ENCODE results near the gene SPATA13. TPM values are rescaled to one million over a fixed set of nuclear protein-coding genes. Genes with fewer than 3 reads are reported as not detected.
"Not testable (repeated sequence)": the region's sequence is repeated elsewhere in the genome, so short reads cannot be mapped to it uniquely, and the experiment has no call there.

Gene SPATA13
- total RNA-seq, 1 experiment from 2014 or later = 10.5 TPM

DNA sequence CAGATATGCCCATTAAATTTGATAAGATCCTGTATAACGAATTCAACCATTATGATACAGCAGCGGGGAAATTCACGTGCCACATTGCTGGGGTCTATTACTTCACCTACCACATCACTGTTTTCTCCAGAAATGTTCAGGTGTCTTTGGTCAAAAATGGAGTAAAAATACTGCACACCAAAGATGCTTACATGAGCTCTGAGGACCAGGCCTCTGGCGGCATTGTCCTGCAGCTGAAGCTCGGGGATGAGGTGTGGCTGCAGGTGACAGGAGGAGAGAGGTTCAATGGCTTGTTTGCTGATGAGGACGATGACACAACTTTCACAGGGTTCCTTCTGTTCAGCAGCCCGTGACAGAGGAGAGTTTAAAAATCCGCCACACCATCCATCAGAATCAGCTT, 160.9 kb downstream of the SPATA13 start:
- DNase-seq; H3K4me1 ChIP-seq; CTCF ChIA-PET; H3K4me3 ChIP-seq (ENCODE audit: low read depth, low read length); H3K9me3 ChIP-seq; H3K4me3 Mint-ChIP-seq (ENCODE audit: unreplicated experiment); H3K36me3 Mint-ChIP-seq (ENCODE audit: insufficient read depth, unreplicated experiment); BruUV-seq (replicated peaks); POLR2A ChIA-PET; H3K27me3 ChIP-seq (replicated peaks; ENCODE audit: control insufficient read depth, insufficient read depth, low read length); H3K4me1 Mint-ChIP-seq (ENCODE audit: low read depth, unreplicated experiment); H3K9me3 Mint-ChIP-seq (ENCODE audit: unreplicated experiment); H3K36me3 ChIP-seq (ENCODE audit: control insufficient read depth, insufficient read depth, low read length); H3K27ac Mint-ChIP-seq (ENCODE audit: unreplicated experiment): not testable (repeated sequence)
- H3K27me3 Mint-ChIP-seq (ENCODE audit: insufficient read depth, unreplicated experiment) = peaks cover 10% of the 10 kb centered on the region
- intact Hi-C loops (cut with micrococcal nuclease; ENCODE audit: unreplicated experiment) = loop anchor here (10.0 kb wide), 1 partner anchor 233 kb away; no protein-coding TSS in a partner anchor

DNA sequence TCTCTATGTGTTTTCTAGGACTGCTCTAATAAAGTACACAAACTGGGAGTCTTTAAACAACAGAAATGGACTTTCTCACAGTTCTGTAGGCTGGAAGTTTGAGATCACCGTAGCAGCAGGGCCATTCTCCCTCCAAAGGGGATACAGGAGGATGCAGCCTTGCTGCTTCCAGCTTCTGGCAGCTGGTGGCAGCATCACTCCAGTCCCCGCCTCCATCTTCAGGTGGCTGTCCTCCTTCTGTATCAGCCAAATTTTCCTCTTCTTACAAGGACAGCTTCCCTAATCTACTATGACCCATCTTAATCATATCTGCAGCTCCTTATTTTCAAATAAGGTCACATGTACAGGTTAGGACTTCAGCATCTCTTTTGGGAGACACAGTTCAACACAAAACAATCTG, 161.9 kb downstream of the SPATA13 start:
- H3K36me3 ChIP-seq (ENCODE audit: control insufficient read depth, insufficient read depth, low read length); CTCF ChIA-PET; H3K27ac Mint-ChIP-seq (ENCODE audit: unreplicated experiment); H3K4me1 Mint-ChIP-seq (ENCODE audit: low read depth, unreplicated experiment); H3K4me3 Mint-ChIP-seq (ENCODE audit: unreplicated experiment); H3K4me3 ChIP-seq (ENCODE audit: low read depth, low read length); H3K36me3 Mint-ChIP-seq (ENCODE audit: insufficient read depth, unreplicated experiment); H3K9me3 Mint-ChIP-seq (ENCODE audit: unreplicated experiment); H3K9me3 ChIP-seq; H3K27me3 ChIP-seq (replicated peaks; ENCODE audit: control insufficient read depth, insufficient read depth, low read length); H3K4me1 ChIP-seq; H3K27me3 Mint-ChIP-seq (ENCODE audit: insufficient read depth, unreplicated experiment); BruUV-seq (replicated peaks); DNase-seq; POLR2A ChIA-PET: not testable (repeated sequence)
- intact Hi-C loops (cut with micrococcal nuclease; ENCODE audit: unreplicated experiment) = loop anchor here (10.0 kb wide), 1 partner anchor 232 kb away; no protein-coding TSS in a partner anchor
- TF ChIP-seq, protein P1, sequence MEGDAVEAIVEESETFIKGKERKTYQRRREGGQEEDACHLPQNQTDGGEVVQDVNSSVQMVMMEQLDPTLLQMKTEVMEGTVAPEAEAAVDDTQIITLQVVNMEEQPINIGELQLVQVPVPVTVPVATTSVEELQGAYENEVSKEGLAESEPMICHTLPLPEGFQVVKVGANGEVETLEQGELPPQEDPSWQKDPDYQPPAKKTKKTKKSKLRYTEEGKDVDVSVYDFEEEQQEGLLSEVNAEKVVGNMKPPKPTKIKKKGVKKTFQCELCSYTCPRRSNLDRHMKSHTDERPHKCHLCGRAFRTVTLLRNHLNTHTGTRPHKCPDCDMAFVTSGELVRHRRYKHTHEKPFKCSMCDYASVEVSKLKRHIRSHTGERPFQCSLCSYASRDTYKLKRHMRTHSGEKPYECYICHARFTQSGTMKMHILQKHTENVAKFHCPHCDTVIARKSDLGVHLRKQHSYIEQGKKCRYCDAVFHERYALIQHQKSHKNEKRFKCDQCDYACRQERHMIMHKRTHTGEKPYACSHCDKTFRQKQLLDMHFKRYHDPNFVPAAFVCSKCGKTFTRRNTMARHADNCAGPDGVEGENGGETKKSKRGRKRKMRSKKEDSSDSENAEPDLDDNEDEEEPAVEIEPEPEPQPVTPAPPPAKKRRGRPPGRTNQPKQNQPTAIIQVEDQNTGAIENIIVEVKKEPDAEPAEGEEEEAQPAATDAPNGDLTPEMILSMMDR (IDR thresholded peaks at IDR 0.05; ENCODE audit: insufficient read depth in 1 of 2, low read depth in 1 of 2, low read length in 1 of 2, severe bottlenecking in 1 of 2, unreplicated experiment in 1 of 2) = peak in 1 of 2 experiments; percentile 55

GRCh38 chr13:24323036-24323738, 162.7 kb downstream of the SPATA13 start:
- Histone ChIP-seq H3K36me3 (ENCODE audit: control insufficient read depth, insufficient read depth, low read length) (no peaks in the 10 kb centered on the region), H3K4me1 (no peaks in the 10 kb centered on the region), H3K27me3 (replicated peaks; ENCODE audit: control insufficient read depth, insufficient read depth, low read length) (no peaks in the 10 kb centered on the region), H3K4me3 (ENCODE audit: low read depth, low read length) (no peak overlapping the region), H3K9me3 (no peaks in the 10 kb centered on the region)
- BruUV-seq (replicated peaks) = no TSS peak
- Mint-ChIP-seq H3K4me3 (ENCODE audit: unreplicated experiment) (no peak overlapping the region), H3K27me3 (ENCODE audit: insufficient read depth, unreplicated experiment) (peaks cover 4% of the 10 kb centered on the region), H3K36me3 (ENCODE audit: insufficient read depth, unreplicated experiment) (no peaks in the 10 kb centered on the region), H3K9me3 (ENCODE audit: unreplicated experiment) (no peaks in the 10 kb centered on the region), H3K27ac (ENCODE audit: unreplicated experiment) (no peak overlapping the region), H3K4me1 (ENCODE audit: low read depth, unreplicated experiment) (no peaks in the 10 kb centered on the region)
- CTCF ChIA-PET = no interaction called here
- intact Hi-C loops (cut with micrococcal nuclease; ENCODE audit: unreplicated experiment) = loop anchor here (10.0 kb wide), 1 partner anchor 232 kb away; no protein-coding TSS in a partner anchor
- TF ChIP-seq, protein P1 (IDR thresholded peaks at IDR 0.05; ENCODE audit: insufficient read depth in 1 of 2, low read depth in 1 of 2, low read length in 1 of 2, severe bottlenecking in 1 of 2, unreplicated experiment in 1 of 2) = no peak
- POLR2A ChIA-PET = no interaction called here
- DNase-seq = no peak

Measured in Caco-2 (cell line).